PC-9 (cell line): ENCODE data around the gene RPS10. TPM values are rescaled to one million over a fixed set of nuclear protein-coding genes. Genes with fewer than 3 reads are reported as not detected.
A peak's percentile ranks its signal among the peaks of the same experiment; 100 is the strongest.

ENCODE experiments used
- BruUV-seq: library from RNA; stranded (reverse); fragments of 400-500 nt; replicated peaks from 2 replicates; lab custom pipeline; 2021; lab: Mats Ljungman, UMichigan
- CTCF ChIA-PET: fragments of 300-600 bp; sonication (Branson Sonifier 250); formaldehyde crosslinking; loops from one replicate; lab custom pipeline; 2022; ENCODE audit warnings: antibody characterized with exemption; lab: Charles Lee
- POLR2A ChIA-PET: fragments of 300-600 bp; sonication (Branson Sonifier 250); formaldehyde crosslinking; loops from one replicate; lab custom pipeline; 2022; ENCODE audit warnings: antibody characterized with exemption; ENCODE audit not compliant: unreplicated experiment; lab: Charles Lee
- DNase-seq, 2 experiments: peaks; one replicate each; pipeline versions ENCODE4 v3.0.0 to v3.0.0-alpha.2; 2015 to 2022; ENCODE audit warnings: mixed read lengths in 1 of 2
- H2AFZ ChIP-seq: fragments of 200-600 bp; sonication (generic); 2 replicates; pipeline ENCODE4 v1.8.1; 2017; ENCODE audit warnings: antibody characterized with exemption
- H3F3A ChIP-seq: fragments of 200-600 bp; sonication (generic); 2 replicates; pipeline ENCODE4 v1.8.1; 2017; ENCODE audit warnings: antibody characterized with exemption, mild to moderate bottlenecking, low read depth; ENCODE audit not compliant: insufficient read depth
- H3K27ac ChIP-seq: fragments of 200-600 bp; sonication (generic); 2 replicates; pipeline ENCODE4 v1.6.1; 2016; ENCODE audit warnings: mixed run types
- H3K27me3 ChIP-seq: fragments of 200-600 bp; sonication (generic); 2 replicates; pipeline ENCODE4 v1.6.1; 2016; ENCODE audit warnings: low read depth, mixed run types; ENCODE audit not compliant: insufficient read depth
- H3K36me3 ChIP-seq: fragments of 200-600 bp; sonication (generic); 2 replicates; pipeline ENCODE4 v1.6.1; 2016; ENCODE audit warnings: low read depth, mixed run types
- H3K4me1 ChIP-seq: fragments of 200-600 bp; sonication (generic); replicated peaks from 2 replicates; pipeline ENCODE4 v1.6.1; 2016; ENCODE audit warnings: mixed run types; ENCODE audit not compliant: insufficient read depth
- H3K4me2 ChIP-seq: fragments of 200-600 bp; sonication (generic); 2 replicates; pipeline ENCODE4 v1.6.1; 2017; ENCODE audit warnings: mixed run types
- H3K4me3 ChIP-seq: fragments of 200-600 bp; sonication (generic); 2 replicates; pipeline ENCODE4 v1.6.1; 2016; ENCODE audit warnings: mixed run types
- H3K79me2 ChIP-seq: fragments of 200-600 bp; sonication (generic); 2 replicates; pipeline ENCODE4 v1.6.1; 2017; ENCODE audit warnings: low read depth, mixed run types
- H3K9me2 ChIP-seq: fragments of 200-600 bp; sonication (generic); 2 replicates; pipeline ENCODE4 v1.8.1; 2017; ENCODE audit warnings: mild to moderate bottlenecking; ENCODE audit not compliant: insufficient read depth
- H3K9me3 ChIP-seq: fragments of 200-600 bp; sonication (generic); 2 replicates; pipeline ENCODE4 v1.8.1; 2016; ENCODE audit warnings: low read depth; ENCODE audit not compliant: insufficient read depth
- H4K20me1 ChIP-seq: fragments of 200-600 bp; sonication (generic); 2 replicates; pipeline ENCODE4 v1.8.1; 2017; ENCODE audit not compliant: insufficient read depth
- CTCF ChIP-seq: fragments of 200-600 bp; sonication (generic); conservative IDR thresholded peaks from 2 replicates; pipeline ENCODE4 v1.6.1; 2017; ENCODE audit warnings: mixed run types, antibody characterized with exemption, mild to moderate bottlenecking, moderate library complexity
- EZH2 ChIP-seq: fragments of 200-600 bp; sonication (generic); IDR thresholded peaks from 2 replicates; pipeline ENCODE4 v1.8.0; 2017; ENCODE audit warnings: antibody characterized with exemption, low read depth
- intact Hi-C: fragments of 100-400 bp; cut with micrococcal nuclease; formaldehyde crosslinking; loops from one replicate; pipeline ENCODE4 v1.10.0; 2022; ENCODE audit not compliant: unreplicated experiment
- total RNA-seq: library from RNA; stranded (reverse); gene quantifications from 2 replicates; pipeline ENCODE4 v1.2.3, GENCODE V29; 2021

Gene RPS10
- total RNA-seq, 1 experiment from 2014 or later, result 1,786 TPM

GRCh38 chr6:34388421-34388820 lies 37.4 kb downstream of the RPS10 start:
- Histone ChIP-seq H3K27ac (no peak overlapping the region), H4K20me1 (peaks cover 47% of the 10 kb centered on the region), H3K27me3 (no peaks in the 10 kb centered on the region), H3K9me3 (no peaks in the 10 kb centered on the region), H3K4me1 (peaks cover 15% of the 10 kb centered on the region; the same call in 1 of the 2 replicates), H3K4me3 (no peak overlapping the region), H3K36me3 (no peaks in the 10 kb centered on the region), H3K4me2 (no peak overlapping the region), H3K9me2 (no peaks in the 10 kb centered on the region), H3F3A (peaks cover 16% of the 10 kb centered on the region), H3K79me2 (peaks cover 90% of the 10 kb centered on the region), H2AFZ (no peak overlapping the region)
- intact Hi-C loops, result no loop called here
- TF ChIP-seq CTCF (no peak), EZH2 (no peak)
- no TSS peak for BruUV-seq
- ChIA-PET CTCF (no interaction called here), POLR2A (no interaction called here)
- no peak for DNase-seq

GRCh38 chr6:34386316-34387137 lies 39.3 kb downstream of the RPS10 start:
- H3K27ac ChIP-seq, result no peak overlapping the region
- H2AFZ ChIP-seq, result no peak overlapping the region
- H3K4me2 ChIP-seq, result no peak overlapping the region
- peaks cover 11% of the 10 kb centered on the region for H3F3A ChIP-seq
- no peaks in the 10 kb centered on the region for H3K9me2 ChIP-seq
- intact Hi-C loops, result no loop called here
- no peaks in the 10 kb centered on the region for H3K36me3 ChIP-seq
- H3K4me1 ChIP-seq, result peaks cover 10% of the 10 kb centered on the region; the same call in 1 of the 2 replicates
- TF ChIP-seq CTCF, result no peak
- no peak for TF ChIP-seq EZH2
- no TSS peak for BruUV-seq
- H3K79me2 ChIP-seq, result peaks cover 96% of the 10 kb centered on the region
- peak in 1 of 2 experiments; percentile 68 for DNase-seq
- H3K9me3 ChIP-seq, result no peaks in the 10 kb centered on the region
- POLR2A ChIA-PET, result interaction anchor here (0.6 kb wide), 1 partner anchor 16 kb away, joined by 3 read pairs; no protein-coding TSS in a partner anchor
- peaks cover 51% of the 10 kb centered on the region for H4K20me1 ChIP-seq
- CTCF ChIA-PET, result interaction anchor here (0.7 kb wide), 1 partner anchor 20 kb away, joined by 4 read pairs; no protein-coding TSS in a partner anchor
- no peaks in the 10 kb centered on the region for H3K27me3 ChIP-seq
- no peak overlapping the region for H3K4me3 ChIP-seq

- BruUV-seq, result no TSS peak
- ChIA-PET CTCF (no interaction called here), POLR2A (no interaction called here)
- no peaks in the 10 kb centered on the region for H3K9me3 ChIP-seq
- H2AFZ ChIP-seq, result no peak overlapping the region
- no peak overlapping the region for H3K4me3 ChIP-seq
- H3K27me3 ChIP-seq, result no peaks in the 10 kb centered on the region
- H3K36me3 ChIP-seq, result no peaks in the 10 kb centered on the region
- H3K27ac ChIP-seq, result no peak overlapping the region
- H3F3A ChIP-seq, result peaks cover 3% of the 10 kb centered on the region
- no peak for DNase-seq
- H3K4me2 ChIP-seq, result no peak overlapping the region
- intact Hi-C loops, result no loop called here
- TF ChIP-seq CTCF (no peak), EZH2 (no peak)
- peaks cover 52% of the 10 kb centered on the region for H4K20me1 ChIP-seq
- peaks cover 96% of the 10 kb centered on the region for H3K79me2 ChIP-seq
- no peaks in the 10 kb centered on the region for H3K9me2 ChIP-seq
- H3K4me1 ChIP-seq, result peaks cover 8% of the 10 kb centered on the region; the same call in 1 of the 2 replicates
Observed at GRCh38 chr6:34385793-34386195, 40.1 kb downstream of the RPS10 start.
